NCI-H2196 treated with DMSO at 0.1 percent for 48 hours (cell line): Measurements from ENCODE around the gene TOX2.

Experiments used
- DNase-seq: peaks from one replicate; lab custom pipeline; 2025; ENCODE audit not compliant: unreplicated experiment; lab: John Stamatoyannopoulos, UW

TOX2 gene

DNA sequence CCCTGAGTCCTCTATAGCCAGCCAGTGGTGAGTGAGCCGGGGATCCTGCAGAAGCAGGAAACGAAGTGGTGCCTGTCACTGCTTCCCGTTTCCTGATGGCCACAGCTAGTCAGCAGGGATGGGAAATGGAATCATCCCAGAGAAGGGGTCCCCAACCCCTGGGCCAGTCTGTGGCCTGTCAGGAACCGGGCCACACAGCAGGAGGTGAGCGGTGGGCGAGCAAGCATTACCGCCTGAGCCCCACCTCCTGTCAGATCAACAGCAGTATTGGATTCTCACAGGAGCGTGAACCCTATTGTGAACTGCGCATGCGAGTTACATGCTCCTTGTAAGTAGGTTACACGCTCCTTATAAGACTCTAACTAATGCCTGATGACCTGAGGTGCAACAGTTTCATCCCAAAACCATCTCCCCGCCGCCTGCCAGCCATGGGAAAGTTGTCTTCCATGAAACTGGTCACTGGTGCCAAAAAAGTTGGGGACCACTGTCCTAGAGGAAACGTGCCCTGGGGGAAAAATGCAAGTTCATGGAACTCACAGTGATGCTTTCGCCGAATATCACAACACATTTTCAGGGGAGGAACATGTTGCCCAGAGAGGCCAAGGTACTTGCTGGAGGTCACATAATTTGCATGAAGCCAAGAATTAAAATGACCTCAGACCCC lies 158.5 kb downstream of the TOX2 start:
- no peak for DNase-seq

DNA sequence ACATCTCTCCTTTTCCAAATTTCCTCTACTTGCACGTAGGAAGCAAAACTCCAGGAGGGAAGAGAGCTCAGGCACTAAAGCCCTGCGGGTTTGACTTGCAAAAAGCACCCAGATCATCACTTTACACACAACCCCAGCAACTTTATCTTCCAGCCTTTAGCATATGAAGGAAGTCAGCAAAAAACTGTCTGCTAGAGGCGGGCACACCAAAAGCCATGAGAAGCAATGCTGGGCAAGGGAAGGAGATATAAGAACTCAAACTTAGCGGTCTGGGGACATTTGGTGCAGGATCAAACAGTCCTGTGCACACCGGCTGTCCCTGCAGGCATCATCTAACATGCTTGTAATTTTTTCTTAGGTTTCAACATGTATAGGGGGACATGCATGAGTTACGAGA lies 159.0 kb downstream of the TOX2 start:
- no peak for DNase-seq

DNA sequence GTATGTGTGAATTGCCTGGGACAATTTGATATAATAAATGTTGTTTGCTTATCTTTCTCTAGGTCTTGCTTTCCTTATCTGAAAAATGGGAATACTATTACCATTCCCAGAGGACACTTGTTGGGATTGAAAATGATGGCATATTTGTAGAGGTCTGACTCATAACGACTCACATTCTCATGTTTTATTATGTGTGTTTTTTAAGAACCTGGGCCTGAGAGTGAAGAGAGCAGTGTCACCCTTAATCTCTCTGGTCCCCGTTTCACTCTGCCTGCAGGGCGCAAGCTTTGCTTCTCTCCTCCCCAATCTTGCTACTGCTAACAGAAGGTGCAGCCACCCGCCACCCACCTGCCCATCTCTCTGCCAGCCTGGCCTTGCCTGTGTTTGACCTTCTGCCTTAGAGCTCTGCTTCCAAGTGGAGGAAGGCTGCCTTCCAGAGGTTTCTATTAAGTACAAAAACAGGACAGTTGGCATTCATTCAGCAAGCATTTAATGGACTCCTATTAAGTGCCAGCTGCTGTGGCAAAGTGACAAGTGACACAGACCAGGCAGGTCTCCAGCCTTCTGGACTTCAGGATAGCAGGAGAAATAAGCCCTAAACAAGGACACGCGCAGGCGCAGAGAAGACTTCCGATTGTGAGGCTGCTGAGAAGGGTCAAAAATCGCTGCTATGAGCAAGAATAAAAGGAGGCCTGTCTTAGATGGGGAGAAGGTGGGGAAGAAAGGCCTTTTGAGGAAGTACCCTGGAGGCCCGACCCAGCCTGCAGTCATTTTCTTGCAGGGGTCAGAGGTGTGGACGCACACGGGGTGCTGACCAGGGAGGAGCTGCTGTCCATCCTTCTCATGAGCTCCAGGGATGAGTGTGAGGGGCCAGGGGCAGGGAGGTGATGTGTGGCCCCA lies 159.8 kb downstream of the TOX2 start:
- DNase-seq = no peak

DNA sequence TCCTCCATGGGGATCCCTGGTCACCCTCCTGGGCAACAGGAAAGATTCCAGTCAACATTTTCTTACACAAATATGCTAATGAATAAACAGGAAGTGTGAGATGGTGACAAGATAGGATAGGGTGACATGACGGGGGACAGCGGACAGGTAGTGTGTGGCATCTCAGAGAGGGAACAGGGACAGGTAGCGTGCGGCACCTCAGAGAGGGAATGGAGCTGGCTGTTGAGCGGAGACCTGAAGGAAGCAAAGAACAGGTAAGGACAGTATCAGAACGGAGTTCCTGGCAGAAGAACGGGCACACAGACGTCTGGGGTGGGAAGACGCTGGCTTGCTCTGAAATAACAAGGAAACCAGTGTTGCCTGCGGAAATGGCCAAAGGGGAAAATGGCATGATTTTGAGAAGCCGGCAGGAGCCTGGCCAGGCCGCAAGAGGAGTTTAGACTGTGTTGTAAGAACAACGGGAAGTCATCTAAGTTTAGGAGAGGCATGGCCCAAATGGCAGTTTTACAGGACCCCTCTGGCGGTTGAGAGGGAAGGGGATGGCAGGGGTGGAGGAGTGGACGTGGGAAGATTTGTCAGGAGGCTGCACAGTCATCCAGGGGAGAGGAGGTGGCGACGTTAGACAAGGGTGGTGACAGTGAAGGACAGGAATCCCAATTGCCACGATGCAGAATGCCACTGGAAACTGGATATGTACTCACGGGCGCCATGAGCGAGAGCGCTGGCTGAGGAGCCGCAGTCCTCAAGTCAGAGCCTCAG lies 160.7 kb downstream of the TOX2 start:
- DNase-seq = no peak

DNA sequence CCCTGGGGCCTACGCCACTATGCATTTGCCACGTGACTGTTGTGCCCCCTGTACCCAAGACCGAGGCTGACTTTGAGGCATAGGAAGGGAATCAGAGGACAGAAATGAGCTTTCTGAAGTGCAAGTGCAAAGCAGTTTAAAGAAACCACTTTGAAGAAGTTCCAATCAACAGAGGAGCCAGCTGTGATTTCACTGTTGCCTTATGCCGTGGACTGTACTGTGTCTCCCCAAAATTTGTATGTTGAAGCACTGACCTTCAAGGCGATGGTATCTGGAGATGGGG lies 161.2 kb downstream of the TOX2 start:
- no peak for DNase-seq

DNA sequence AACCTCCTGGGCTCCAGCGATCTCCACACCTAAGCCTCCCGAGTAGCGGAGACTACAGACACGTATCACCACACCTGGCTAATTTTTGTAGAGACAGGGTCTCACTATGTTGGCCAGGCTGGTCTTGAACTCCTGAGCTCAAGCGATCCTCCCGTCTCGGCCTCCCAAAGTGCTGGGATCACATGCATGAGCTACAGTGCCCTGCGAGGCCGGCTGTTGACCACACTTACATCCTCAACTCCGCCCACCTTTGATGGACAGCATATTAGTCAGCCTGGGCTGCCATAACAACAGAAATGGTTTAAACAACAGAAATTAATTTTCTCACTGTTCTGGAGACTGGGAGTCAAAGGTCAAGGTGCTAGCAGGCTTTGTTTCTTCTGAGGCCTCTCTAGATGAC lies 164.6 kb downstream of the TOX2 start:
- DNase-seq = no peak

DNA sequence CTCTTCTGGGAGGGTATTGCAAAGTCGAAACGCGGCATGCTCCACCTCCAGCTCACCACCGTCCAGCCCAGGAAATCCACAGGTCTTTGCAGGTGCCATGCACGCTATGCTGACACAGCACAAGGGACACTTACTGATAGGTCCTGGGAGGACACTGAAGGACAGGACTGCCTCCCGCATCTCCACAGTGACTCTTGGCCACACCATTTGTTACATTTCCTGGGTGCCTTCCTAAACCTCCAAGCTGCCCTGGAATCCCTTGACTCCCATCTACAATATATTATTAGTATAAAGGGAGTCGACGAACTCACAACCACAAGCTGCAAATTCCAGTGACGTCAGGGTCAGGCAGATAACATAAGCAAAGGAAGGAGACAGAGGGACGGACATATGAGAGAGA lies 165.4 kb downstream of the TOX2 start:
- DNase-seq = no peak

DNA sequence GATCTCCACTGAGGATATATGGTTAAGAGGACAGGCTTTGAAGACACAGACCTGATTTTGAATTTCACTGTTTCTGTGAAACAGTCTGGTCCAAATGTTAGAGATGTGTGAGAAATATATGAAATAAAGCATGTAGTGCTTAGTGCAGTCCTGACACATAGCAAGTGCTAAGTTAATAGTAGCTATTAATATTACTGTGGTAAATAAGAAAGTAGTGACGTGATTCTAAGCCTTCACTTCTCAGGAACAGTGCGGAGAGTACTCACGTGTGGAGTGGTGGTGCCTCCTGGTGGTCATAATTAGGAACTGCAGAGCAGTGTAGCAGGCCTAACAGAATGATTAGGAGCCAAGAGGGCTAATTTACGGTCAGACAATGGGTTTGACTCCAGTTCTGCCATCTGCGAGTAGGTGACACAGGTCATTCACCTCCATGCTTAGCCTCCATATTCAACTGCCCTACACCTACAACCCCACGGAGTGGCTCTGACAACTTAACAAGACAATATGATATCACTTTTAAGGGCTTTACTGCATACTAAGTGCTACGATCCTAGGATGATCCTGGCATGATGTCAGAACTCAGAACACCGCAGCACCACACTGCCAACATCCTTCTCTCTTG lies 166.1 kb downstream of the TOX2 start:
- peak; percentile 49 for DNase-seq

DNA sequence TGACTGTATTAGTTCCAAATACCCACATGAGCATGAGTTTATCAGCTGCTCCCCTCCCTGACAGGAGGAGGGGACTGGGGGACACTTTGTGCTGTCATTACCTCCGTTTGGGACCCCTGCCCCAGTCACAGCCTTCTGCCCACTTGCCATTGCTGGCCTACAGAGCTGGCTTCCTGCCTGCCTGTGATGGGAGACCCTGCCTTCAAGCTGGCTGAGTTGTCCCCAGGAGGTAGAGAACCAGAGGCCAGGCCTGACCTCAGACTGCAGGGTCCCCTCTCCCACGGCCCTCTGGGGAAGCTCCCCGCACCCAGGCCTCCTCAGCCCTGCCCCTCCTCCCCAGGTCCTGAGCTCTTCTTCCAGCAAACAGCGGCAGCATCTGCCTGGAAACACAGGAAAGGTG lies 166.8 kb downstream of the TOX2 start:
- DNase-seq = no peak

DNA sequence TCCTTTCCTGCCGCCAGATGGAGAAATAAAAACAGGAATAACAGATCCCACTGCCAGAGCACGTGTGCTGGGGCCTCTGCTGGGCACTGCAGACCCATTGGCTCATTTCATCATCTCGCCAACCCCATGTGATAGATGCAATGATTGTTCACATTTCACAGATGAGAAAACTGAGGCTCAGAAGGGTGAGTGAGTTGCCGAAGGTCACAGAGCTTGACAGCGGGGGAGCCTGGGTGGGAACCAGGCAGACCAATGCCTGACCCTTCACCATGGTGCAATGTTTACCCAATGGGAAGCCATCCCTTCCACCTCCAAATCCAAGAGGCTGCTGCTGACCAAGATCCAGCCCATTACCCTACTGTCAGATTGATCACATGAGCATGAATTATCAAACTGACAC lies 167.2 kb downstream of the TOX2 start:
- DNase-seq = no peak

DNA sequence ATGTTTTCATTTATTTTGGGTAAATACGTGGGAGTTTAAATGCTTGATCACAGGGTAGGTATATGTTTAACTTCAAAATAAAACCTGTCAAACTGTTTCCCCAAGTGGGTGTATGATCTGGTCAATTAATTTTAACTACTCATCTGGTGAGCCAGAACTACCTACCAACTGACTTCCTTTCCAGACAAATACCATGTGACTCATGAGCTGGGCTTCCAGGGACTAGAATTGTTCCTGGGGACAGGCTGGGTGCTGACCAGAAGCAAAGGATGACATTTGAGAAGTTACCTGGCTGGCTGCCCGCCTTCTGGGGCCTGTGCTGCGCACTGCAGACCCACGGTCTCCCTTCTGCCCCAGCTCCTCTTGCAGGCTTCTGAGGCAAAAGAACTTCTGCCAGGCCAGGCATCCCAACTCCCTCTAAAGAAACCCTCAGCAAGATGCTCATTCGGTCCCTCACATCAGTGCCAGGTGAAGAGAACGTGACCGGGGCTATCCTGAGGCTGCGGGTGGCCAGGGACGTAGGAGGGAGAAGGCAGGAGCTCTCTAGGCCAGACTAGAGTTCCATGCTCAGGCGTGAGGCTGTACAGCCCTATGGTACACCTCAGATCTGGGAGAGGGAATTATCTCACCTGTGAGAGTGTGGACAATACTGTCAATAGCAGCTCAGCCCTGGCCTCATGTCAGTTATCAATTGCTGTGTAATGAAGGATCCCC lies 168.7 kb downstream of the TOX2 start:
- DNase-seq = peak; percentile 59

DNA sequence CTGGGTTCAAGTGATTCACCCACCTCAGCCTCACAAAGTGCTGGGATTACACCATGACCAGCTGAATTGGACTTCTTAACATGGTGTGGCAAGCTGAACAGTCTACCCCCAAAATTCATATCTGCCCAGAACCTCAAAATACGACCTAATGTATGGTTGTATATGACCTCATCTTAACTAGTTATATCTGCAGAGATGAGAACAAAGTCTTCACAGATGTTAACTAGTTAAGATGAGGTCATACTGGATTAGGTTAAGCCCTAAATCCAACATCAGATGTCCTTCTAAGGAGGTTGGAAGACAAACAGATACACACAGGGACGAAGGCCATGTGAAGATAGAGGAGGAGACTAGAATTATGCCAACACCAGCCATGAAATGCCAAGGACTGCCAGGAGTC lies 169.8 kb downstream of the TOX2 start:
- DNase-seq = no peak

DNA sequence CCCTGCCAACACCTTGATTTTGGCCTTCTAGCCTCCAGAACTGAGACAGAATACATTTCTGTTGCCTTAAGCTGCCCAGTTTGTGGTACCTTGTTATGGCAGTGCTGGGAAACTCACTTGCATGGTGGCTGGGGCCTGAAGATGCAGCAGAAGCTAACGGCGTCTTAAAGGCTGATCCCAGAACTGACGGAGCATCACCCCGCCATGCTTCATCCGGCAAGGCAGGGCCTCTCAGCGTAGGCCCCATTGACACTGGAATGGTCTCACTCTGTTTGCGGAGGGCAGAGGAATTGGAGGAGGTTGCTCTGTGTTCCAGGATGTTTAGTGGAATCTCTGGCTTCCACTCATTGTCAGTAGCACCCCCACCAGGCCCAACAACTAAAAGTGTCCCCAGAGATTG lies 170.2 kb downstream of the TOX2 start:
- DNase-seq = no peak

DNA sequence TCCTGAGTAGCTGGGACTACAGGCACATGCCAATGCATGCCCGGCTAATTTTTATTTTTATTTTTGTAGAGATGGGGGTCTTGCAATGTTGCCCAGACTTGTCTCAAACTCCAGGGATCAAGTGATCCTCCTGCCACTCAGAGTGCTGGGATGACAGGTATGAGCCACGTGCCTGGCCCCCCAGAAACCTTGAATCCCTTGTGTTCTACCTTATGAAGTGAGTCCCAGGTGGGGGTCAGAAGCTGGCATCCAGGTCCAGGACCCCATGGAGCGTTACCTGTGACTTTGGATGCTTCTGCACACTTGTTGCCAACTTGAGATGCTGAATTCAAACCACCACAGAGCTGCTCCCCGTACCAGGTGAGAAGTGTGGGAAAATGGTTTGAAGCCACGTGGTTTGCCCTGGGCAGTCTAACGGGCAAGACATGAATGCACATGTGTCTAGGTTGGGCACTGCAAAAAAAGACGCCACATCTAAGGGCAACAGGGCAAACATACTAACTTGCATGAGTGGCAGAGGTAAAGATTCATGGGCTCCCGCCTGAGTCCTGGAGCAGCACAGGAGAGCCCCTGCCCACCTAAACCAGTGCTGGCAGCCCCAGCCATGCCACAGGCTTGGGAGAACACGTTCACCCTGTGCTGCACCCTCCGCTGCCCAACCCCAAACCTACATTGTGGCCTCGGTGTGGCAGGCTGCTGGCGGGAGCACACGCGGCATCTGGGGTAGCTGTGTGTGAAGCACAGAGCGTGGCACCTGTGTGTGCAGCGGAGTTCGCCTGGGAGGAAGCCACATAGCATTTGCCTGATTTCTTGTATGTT lies 171.2 kb downstream of the TOX2 start:
- DNase-seq = no peak

DNA sequence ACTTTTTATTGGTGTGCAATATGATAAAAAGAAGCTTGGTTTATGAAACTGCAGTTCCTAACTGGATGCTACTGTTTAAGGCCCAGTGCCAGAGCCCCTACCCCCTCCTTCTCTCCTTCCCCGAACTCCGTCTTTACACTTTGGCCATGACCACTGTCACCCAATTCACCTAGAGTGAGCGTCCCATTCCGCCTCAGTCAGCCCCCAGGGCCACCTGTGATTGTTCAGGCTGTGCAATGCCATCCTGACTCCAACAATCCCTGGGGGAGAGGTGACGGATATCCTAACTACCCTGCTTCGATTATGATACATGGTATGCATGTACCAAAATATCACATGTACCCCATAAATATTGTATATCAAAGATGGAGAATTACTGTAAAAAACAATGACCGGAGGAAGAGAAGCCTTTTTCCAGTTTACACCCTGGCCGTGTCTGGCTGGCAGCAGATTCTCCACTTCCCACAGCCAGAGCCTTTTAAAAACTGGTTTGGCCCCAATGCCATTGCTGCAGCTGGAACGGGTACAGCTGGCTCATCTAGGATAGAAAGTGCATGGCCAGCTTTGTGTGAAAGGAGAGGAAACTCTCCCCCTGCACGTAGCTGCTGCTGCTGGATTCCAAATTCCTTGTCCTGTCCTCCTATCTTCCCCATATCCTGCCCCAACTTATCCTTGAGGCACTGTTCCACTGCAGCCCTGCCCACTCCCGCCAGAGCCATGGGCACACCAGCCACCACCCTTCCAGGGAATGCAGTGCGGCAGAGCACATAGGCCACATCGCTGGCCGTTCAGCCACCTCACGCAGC lies 172.6 kb downstream of the TOX2 start:
- no peak for DNase-seq

DNA sequence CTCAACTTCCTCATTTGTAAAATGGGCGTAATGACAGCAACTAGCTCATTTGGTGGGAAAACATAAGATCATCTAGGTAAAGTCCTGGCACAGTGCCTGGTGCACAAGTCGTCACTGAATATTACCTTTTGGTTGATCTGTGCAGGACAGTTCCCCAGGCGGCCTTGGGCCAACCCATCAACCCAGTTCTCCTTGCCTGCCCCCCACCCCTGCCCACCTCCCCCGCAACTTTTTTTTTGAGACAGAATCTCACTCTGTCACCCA lies 173.1 kb downstream of the TOX2 start:
- no peak for DNase-seq

DNA sequence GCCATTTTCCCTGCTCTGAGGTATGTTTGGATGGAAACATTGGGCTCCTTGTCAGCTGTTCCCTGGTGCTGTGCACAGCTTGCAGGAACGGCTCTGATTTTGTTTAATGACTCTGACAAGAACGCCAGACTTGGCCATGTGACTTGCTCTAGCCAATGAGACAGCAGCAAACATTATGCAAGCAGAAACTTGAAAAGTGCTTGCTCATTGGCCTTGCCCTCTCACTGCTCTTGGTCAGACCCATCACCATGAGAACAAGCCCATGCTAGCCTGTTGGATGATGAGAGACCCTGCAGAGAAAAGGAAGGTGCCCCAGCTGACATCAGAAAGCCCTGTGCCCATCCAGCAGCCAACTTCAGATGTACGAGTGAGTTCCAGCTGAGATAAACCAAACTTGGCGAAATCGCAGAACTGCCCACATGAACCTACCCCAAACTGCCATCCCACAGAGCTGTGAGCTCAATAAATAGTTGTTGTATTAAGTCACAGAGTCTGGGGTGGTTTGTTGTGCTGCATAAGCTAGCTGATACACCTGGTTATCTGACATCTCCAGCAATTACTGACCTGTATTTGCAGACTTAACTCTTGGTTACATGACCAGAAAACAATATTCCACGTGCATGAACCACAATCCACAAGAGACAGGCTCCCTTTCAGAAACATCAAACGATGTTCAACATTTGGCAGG lies 175.5 kb downstream of the TOX2 start:
- DNase-seq = no peak

DNA sequence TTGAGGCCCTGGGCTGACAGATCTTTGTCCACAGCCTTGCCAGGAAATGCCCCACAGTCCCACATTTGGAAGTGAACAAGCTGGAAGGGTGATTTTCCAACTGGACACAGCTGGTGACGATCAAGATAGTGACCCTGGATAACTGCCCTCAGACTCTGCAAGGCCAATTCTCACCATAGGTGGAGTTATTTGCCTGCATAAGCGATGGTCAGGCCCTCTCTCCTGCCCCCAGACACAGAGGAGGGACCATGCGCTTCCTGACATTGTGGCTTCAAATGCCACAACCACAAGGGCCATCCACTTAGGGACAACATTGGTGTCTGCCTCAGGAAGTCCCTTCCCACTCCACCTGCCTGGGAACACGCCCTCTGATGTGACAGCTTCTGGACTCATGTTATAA lies 176.4 kb downstream of the TOX2 start:
- DNase-seq = no peak
